ENCODE results near the gene CDK17. TPM values are rescaled to one million over a fixed set of nuclear protein-coding genes. Genes with fewer than 3 reads are reported as not detected.

The CDK17 gene
- polyA plus RNA-seq, 1 of the 3 experiments (the other 2 are of a cell fraction): 11.7 TPM

DNA sequence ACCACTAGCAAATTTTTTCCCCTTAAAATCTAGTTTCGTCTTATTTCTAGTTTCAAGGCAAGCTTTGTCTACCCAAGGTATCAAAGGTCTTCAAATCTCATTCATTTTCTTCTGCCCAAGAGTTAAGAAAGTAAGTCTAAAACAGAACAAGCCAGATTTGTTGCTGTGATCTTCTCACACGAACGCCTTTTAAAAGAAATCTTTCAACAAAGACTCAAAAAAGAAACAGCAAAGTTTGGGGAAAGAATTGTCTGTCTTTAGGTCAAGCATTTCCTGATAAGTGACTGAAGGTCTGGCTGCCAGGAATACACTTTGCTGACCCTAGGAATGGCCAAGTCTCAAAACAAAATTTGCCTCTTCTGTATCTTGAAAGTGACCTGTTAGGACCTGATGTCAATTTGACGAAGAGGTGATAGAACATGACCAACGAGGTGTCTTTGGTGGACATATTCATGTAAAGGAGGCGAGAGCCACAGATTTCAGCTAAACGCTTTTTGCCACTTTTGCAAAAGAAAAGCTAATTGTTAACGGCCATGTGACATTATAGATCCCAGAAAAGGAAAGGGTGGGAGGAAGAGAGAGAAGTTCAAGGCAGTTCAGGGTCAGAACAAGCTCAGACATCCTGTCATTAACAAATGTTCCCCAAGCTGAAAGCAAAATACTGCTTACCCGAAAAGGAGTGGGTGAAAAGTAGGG is 1.7 kb downstream of the CDK17 start:
- no peaks in the 10 kb centered on the region for H3K27me3 ChIP-seq (ENCODE audit: insufficient read depth)
- H3K4me1 ChIP-seq (ENCODE audit: control insufficient read depth in 1 of 2, insufficient read depth in 2 of 2, low read depth in 1 of 2, low read length in 1 of 2): peaks cover 2 to 15% of the 10 kb centered on the region in 2 experiments; a peak in 2 of 4 replicates
- peak overlapping the region; percentile 93 to 97 for H3K27ac ChIP-seq (ENCODE audit: low read depth in 2 of 2, low read length in 1 of 2)
- peak overlapping the region; percentile 81 for H3K4me2 ChIP-seq
- CTCF ChIA-PET: interaction anchor here (0.8 to 4.1 kb wide), 7 partner anchors 12 to 400 kb away, joined by 3 to 33 read pairs (median 5); no protein-coding TSS in a partner anchor
- H4K20me1 ChIP-seq (ENCODE audit: insufficient read depth): peaks cover 42% of the 10 kb centered on the region
- H3K9me2 ChIP-seq: no peaks in the 10 kb centered on the region
- peak overlapping the region; percentile 95 for H3K9ac ChIP-seq
- DNase-seq: no peak
- POLR2A ChIA-PET: interaction anchor here (1.6 to 2.6 kb wide), 2 partner anchors 159 to 363 kb away, joined by 4 to 18 read pairs; no protein-coding TSS in a partner anchor
- TF ChIP-seq, protein P1, sequence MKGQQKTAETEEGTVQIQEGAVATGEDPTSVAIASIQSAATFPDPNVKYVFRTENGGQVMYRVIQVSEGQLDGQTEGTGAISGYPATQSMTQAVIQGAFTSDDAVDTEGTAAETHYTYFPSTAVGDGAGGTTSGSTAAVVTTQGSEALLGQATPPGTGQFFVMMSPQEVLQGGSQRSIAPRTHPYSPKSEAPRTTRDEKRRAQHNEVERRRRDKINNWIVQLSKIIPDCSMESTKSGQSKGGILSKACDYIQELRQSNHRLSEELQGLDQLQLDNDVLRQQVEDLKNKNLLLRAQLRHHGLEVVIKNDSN (IDR thresholded peaks at IDR 0.05; ENCODE audit: borderline replicate concordance, low read depth): no peak
- no peak for TF ChIP-seq RFX5 (IDR thresholded peaks at IDR 0.05; ENCODE audit: low read length)
- TF ChIP-seq, protein P2, sequence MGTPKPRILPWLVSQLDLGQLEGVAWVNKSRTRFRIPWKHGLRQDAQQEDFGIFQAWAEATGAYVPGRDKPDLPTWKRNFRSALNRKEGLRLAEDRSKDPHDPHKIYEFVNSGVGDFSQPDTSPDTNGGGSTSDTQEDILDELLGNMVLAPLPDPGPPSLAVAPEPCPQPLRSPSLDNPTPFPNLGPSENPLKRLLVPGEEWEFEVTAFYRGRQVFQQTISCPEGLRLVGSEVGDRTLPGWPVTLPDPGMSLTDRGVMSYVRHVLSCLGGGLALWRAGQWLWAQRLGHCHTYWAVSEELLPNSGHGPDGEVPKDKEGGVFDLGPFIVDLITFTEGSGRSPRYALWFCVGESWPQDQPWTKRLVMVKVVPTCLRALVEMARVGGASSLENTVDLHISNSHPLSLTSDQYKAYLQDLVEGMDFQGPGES (IDR thresholded peaks at IDR 0.05; ENCODE audit: low read depth, low read length): no peak
- TF ChIP-seq POLR2AphosphoS5 (IDR thresholded peaks at IDR 0.05; ENCODE audit: low read depth, low read length): no peak; the same call in 1 of the 2 replicates
- TF ChIP-seq, protein P3, sequence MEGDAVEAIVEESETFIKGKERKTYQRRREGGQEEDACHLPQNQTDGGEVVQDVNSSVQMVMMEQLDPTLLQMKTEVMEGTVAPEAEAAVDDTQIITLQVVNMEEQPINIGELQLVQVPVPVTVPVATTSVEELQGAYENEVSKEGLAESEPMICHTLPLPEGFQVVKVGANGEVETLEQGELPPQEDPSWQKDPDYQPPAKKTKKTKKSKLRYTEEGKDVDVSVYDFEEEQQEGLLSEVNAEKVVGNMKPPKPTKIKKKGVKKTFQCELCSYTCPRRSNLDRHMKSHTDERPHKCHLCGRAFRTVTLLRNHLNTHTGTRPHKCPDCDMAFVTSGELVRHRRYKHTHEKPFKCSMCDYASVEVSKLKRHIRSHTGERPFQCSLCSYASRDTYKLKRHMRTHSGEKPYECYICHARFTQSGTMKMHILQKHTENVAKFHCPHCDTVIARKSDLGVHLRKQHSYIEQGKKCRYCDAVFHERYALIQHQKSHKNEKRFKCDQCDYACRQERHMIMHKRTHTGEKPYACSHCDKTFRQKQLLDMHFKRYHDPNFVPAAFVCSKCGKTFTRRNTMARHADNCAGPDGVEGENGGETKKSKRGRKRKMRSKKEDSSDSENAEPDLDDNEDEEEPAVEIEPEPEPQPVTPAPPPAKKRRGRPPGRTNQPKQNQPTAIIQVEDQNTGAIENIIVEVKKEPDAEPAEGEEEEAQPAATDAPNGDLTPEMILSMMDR (IDR thresholded peaks at IDR 0.05): no peak
- no peak for TF ChIP-seq TAF1 (IDR thresholded peaks at IDR 0.05; ENCODE audit: borderline replicate concordance, low read depth, low read length)
- no peak for TF ChIP-seq FOXJ3 (CRISPR knock-in tag; IDR thresholded peaks at IDR 0.05)
- TF ChIP-seq GABPA (IDR thresholded peaks at IDR 0.05; ENCODE audit: low read depth): no peak
- TF ChIP-seq, protein P4, sequence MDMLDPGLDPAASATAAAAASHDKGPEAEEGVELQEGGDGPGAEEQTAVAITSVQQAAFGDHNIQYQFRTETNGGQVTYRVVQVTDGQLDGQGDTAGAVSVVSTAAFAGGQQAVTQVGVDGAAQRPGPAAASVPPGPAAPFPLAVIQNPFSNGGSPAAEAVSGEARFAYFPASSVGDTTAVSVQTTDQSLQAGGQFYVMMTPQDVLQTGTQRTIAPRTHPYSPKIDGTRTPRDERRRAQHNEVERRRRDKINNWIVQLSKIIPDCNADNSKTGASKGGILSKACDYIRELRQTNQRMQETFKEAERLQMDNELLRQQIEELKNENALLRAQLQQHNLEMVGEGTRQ (IDR thresholded peaks at IDR 0.05; ENCODE audit: borderline replicate concordance, low read depth, low read length): no peak
- TF ChIP-seq RXRA (IDR thresholded peaks at IDR 0.05; ENCODE audit: borderline replicate concordance, low read depth): no peak
- no peak for TF ChIP-seq SIN3A (IDR thresholded peaks at IDR 0.05; ENCODE audit: borderline replicate concordance, low read depth, low read length)
- TF ChIP-seq, protein P5, sequence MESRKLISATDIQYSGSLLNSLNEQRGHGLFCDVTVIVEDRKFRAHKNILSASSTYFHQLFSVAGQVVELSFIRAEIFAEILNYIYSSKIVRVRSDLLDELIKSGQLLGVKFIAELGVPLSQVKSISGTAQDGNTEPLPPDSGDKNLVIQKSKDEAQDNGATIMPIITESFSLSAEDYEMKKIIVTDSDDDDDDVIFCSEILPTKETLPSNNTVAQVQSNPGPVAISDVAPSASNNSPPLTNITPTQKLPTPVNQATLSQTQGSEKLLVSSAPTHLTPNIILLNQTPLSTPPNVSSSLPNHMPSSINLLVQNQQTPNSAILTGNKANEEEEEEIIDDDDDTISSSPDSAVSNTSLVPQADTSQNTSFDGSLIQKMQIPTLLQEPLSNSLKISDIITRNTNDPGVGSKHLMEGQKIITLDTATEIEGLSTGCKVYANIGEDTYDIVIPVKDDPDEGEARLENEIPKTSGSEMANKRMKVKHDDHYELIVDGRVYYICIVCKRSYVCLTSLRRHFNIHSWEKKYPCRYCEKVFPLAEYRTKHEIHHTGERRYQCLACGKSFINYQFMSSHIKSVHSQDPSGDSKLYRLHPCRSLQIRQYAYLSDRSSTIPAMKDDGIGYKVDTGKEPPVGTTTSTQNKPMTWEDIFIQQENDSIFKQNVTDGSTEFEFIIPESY (IDR thresholded peaks at IDR 0.05; ENCODE audit: borderline replicate concordance, low read depth): no peak
- no peak for TF ChIP-seq NFIC (IDR thresholded peaks at IDR 0.05; ENCODE audit: borderline replicate concordance)
- TF ChIP-seq CHD2 (IDR thresholded peaks at IDR 0.05; ENCODE audit: low read length, partially characterized antibody): no peak
- no peak for TF ChIP-seq MXI1 (IDR thresholded peaks at IDR 0.05; ENCODE audit: low read depth, low read length)
- WGBS (ENCODE audit: low lambda C conversion rate): 3% methylated on average over 9 of the region's 9 CpGs
- H3K79me2 ChIP-seq (ENCODE audit: insufficient read depth): peaks cover 60% of the 10 kb centered on the region
- no peak overlapping the region for H2AFZ ChIP-seq (ENCODE audit: low read depth)
- H3K9me3 ChIP-seq: no peaks in the 10 kb centered on the region
- H3F3A ChIP-seq (replicated peaks; ENCODE audit: insufficient read depth): peaks cover 28% of the 10 kb centered on the region
- H3K4me3 ChIP-seq (ENCODE audit: low read depth in 2 of 2, low read length in 1 of 2): peak overlapping the region; percentile 88 to 90
- H3K36me3 ChIP-seq (replicated peaks in 1 of 2; ENCODE audit: control insufficient read depth in 1 of 2, insufficient read depth in 2 of 2, low read length in 1 of 2): peaks cover 0 to 4% of the 10 kb centered on the region in 2 experiments
